Measurements from ENCODE around the gene MYOZ2.
A peak's percentile ranks its signal among the peaks of the same experiment; 100 is the strongest.
"Not testable (repeated sequence)": the region's sequence is repeated elsewhere in the genome, so short reads cannot be mapped to it uniquely, and the experiment has no call there.

Gene MYOZ2

DNA sequence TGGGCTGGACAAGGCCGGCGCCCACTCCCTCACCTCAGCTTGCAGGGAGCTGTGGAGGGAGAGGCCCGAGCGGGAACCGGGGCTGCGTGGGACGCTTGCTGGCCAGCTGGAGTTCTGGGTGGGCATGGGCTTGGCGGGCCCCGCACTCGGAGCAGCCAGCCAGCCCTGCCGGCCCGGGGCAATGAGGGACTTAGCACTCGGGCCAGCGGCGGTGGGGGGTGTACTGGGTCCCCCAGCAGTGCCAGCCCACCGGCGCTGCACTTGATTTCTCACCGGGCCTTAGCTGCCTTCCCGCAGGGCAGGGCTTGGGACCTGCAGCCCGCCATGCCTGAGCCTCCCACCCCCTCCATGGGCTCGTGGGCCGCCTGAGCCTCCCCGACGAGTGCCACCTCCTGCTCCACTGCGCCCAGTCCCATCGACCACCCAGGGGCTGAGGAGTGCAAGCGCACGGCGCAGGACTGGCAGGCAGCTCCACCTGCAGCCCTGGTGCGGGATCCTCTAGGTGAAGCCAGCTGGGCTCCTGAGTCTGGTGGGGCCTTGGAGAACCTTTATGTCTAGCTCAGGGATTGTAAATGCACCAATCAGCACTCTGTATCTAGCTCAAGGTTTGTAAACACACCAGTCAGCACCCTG, 38.2 kb downstream of the MYOZ2 start:
- not testable (repeated sequence) for H3K4me3 ChIP-seq (ENCODE audit: low read depth, low read length); DNase-seq (ENCODE audit: low read depth)

DNA sequence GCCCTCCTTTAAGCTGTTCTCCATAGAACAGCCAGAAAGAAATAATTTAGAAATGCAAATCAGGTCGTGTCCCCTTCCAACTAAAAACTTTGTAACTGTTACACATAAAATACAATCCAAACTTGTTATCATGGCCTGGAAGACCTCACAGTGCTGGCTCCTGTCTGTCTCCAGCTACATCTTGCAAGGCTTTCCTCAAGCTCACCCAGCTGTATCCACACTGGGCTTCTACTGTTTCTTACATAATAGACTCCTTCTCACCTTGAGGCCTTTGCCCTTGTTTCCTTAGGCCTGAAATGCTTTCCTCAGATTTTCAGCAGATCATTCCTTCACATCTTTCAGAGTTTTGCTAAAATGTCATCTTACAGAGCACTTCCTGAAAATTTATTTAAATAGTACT, 43.4 kb downstream of the MYOZ2 start:
- no peak overlapping the region for H3K4me3 ChIP-seq (ENCODE audit: low read depth, low read length)
- DNase-seq (ENCODE audit: low read depth): no peak

DNA sequence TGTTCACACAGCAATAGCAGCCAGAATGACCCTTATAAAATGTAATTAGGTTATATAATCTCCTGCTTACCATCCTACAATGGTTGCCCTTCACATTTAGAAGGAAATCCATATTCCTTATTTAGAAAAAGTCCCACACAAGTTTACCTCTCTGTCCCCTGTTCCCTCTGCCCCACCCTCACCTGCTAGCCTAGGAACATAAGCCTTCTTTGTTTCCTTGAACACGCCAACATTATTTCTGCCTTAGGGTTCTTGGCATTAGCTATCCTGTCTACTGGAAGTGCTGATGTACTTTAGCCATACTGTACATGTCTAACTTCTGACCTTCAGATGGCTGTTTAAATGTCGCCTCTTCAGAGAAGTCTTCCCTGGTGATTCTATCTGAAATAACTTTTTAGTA, 48.5 kb downstream of the MYOZ2 start:
- H3K4me3 ChIP-seq (ENCODE audit: low read depth, low read length): no peak overlapping the region
- DNase-seq (ENCODE audit: low read depth): no peak

DNA sequence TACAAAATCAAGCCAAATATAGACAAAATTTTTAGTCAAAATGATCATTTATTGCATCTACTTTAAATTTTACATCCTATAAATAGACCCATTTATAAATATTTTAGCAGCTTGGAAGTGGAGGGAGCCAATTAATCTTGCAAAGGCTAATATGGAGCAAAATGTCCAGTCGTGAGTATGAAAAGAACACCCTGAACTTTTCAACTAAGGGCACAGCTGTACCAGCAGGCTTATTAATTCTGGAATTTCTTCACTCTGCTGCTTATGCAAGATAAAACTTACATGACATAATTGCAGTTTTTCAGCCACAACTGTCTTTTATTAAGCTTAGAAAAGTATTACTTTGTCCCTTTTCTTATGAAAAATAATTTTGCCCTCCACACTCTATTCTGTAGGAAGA, 54.0 kb downstream of the MYOZ2 start:
- peak; percentile 36 for DNase-seq (ENCODE audit: low read depth)
- H3K4me3 ChIP-seq (ENCODE audit: low read depth, low read length): no peak overlapping the region

DNA sequence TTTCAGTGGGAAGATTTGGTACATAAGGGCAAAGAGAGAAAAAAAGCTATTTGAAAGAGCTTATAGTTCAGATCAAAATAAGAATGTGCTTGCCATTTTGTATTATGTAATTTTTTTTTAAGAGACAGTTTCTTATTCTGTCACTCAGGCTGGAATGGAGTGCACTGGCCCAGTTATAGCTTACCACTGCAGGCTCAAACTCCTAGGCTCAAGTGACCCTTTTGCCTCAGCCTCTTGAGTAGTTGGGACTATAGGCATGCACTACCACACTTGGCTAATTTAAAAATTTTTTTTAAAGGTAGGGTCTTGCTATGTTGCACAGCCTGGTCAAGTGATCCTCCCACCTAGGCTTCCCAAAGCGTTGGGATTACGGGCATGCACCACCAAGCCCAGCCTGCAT, 54.7 kb downstream of the MYOZ2 start:
- H3K4me3 ChIP-seq (ENCODE audit: low read depth, low read length): no peak overlapping the region
- no peak for DNase-seq (ENCODE audit: low read depth)

DNA sequence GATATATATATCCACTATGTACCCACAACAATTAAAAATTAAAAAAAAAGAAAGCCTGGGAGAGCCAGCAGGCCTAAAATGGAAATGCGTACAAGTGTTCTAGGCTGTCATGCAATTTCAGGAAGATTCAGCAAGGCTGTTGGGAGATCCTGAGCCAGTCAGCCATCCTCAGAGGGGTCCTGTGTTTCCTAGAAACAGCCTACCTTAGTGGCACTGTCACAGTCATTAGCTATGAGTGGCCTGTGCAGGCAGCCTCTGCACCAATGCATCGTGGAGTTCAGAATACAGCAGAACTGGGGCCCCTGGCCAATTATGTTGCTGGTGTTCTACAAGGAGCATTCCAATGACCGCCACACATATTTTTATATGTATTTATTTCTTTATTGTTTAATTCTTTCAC, 55.9 kb downstream of the MYOZ2 start:
- H3K4me3 ChIP-seq (ENCODE audit: low read depth, low read length): no peak overlapping the region
- DNase-seq (ENCODE audit: low read depth): no peak

DNA sequence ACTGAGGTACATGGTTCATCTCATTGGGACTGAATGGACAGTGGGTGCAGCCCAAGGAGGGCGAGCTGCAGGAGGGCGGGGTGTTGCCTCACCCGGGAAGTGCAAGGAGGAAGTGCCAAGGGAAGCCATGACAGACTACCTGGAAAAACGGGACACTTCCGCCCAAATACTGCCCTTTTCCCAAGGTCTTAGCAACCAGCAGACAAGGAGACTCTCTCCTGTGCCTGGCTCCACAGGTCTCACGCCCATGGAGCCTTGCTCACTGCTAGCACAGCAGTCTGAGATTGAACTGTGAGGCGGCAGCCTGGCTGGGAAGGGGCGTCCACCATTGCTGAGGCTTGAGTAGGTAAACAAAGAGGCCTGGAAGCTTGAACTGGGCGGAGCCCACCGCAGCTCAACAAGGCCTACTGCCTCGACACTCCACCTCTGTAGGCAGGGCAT, 62.2 kb downstream of the MYOZ2 start:
- no peak for DNase-seq (ENCODE audit: low read depth)

DNA sequence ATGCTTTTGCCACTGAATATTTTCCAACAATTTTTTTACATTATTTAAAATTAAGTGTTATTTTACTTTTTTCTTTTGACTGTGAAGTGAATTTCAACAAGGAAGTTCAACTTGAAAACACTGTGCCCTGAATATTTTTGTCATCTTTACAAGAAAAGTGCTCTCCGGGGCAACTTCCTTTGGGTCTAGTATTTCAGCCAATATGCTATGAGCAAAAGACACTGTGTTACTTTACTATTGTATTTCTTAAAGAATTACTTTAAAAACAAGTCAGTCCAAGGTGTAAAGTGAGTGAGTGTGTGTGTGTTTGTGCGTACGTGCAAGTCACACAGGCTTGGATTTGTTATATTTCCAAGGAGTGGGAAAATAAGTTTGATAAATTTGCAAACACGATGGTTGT, 69.3 kb downstream of the MYOZ2 start:
- DNase-seq (ENCODE audit: low read depth): no peak
- H3K4me3 ChIP-seq (ENCODE audit: low read depth, low read length): no peak overlapping the region

More for the DNA sequence above, 62.2 kb downstream of the MYOZ2 start:
- no peak overlapping the region for H3K4me3 ChIP-seq (ENCODE audit: low read depth, low read length)

DNA sequence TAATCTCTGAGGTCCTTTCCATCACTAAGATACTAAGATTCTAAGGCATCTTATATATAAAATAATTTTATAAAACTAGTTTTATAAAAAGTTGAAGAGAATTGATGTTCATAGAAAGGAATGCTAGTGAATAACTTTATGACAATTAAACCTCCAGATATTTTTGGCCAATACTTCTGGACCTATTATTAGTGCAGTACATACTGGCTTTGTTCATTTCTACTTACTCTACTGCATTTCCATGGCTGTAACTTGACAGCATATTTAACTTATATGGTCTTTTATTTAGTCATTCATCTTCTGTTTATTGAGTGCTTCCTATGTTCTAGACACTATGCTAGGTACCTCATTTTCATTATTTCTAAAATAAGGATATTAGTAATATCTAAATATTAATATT, 70.1 kb downstream of the MYOZ2 start:
- no peak overlapping the region for H3K4me3 ChIP-seq (ENCODE audit: low read depth, low read length)

DNA sequence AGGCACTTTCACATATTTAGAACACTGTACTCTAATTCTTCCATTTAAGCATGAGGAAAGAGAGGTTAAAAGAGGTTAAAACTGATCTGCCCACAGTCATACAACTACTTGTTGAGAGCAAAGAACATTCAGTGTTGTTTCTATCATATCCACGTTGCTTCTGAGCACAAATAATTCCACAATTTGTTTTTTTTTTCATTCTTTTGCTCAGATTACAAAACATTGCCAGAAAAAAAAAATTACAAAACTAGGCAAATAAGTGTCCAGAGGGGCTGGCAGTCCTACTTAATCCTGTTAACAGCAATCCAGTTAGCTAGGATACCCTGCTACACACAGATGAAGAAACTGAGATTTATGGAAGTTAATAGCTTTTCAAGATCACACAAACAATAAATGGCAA, 70.5 kb downstream of the MYOZ2 start:
- no peak for DNase-seq (ENCODE audit: low read depth)

More for the DNA sequence above, 70.1 kb downstream of the MYOZ2 start:
- no peak for DNase-seq (ENCODE audit: low read depth)

DNA sequence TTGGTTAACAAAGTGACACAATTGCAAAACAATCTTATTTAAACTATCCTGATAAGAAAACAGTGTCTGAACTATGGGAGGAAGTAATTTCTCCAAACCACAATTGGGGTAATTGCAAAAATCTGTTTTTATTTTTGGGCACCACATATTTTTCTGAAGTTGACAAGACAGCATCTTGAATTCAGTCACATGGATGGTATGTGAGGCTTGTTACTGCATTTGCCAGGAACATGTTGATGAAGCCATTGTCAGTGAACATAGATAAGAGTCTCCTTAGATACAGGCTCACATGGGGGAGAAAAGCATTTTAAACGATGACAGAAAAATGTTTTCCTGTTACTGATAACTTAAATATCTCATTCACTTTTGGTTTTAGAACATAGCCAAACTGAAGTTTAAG, 71.4 kb downstream of the MYOZ2 start:
- DNase-seq (ENCODE audit: low read depth): peak; percentile 19
- H3K4me3 ChIP-seq (ENCODE audit: low read depth, low read length): no peak overlapping the region

More for the DNA sequence above, 70.5 kb downstream of the MYOZ2 start:
- H3K4me3 ChIP-seq (ENCODE audit: low read depth, low read length): no peak overlapping the region

DNA sequence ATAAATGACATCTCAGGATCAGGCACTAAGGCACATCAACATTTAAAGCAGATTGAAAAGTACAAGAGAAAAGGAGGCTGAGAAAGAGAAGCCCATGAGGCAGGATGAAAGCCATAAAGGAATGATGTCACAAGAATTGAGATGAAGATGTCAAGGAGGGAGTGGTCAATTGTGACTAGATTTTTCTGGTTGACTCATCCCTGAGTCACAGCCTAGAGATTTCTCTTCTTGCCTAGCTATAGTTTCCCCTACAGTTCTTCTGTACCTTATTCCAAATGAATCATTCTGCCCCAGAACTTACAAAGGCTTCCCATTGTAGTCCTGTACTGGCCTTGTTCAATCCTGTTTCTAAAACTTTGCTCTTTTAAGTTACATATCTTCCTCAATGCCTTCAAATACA, 73.4 kb downstream of the MYOZ2 start:
- H3K4me3 ChIP-seq (ENCODE audit: low read depth, low read length): no peak overlapping the region
- peak; percentile 91 for DNase-seq (ENCODE audit: low read depth)

DNA sequence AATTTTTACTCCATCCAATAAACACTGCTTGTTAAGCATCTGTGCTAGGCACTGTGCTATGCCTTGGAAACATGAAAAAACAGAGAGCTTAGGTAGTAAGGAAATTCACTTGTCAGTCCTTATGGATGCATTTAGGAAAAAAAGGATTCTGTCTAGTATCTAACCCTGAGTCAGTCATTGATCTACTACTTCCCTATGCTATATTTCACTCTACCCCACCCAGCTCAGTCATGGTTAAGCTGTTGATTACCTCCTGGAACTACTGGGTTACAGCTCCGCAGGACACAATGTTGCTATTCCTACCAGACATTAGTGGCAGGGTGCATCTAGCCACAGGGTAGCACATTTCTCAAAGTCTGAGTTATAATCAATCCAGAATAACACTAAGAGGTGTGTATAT, 74.0 kb downstream of the MYOZ2 start:
- H3K4me3 ChIP-seq (ENCODE audit: low read depth, low read length): no peak overlapping the region
- DNase-seq (ENCODE audit: low read depth): no peak

DNA sequence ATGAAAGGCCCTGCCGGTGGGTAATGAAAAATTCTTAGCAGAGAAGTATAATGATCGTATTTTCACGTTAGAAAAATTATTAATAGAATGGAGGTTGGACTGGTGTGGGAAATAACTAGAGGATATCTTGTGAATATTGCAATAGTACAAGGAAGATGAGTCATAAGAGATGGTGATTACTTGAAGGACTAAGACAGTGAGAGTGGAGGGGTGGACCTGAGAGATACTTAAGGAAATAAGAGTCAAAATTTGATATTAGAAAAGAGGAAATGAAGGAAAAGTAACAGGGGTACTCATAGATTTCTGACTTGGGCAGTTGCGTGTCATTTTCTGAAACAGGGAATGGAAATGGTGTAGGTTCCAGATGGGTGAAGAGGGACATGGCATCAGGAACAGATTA, 75.1 kb downstream of the MYOZ2 start:
- no peak overlapping the region for H3K4me3 ChIP-seq (ENCODE audit: low read depth, low read length)
- peak; percentile 47 for DNase-seq (ENCODE audit: low read depth)

DNA sequence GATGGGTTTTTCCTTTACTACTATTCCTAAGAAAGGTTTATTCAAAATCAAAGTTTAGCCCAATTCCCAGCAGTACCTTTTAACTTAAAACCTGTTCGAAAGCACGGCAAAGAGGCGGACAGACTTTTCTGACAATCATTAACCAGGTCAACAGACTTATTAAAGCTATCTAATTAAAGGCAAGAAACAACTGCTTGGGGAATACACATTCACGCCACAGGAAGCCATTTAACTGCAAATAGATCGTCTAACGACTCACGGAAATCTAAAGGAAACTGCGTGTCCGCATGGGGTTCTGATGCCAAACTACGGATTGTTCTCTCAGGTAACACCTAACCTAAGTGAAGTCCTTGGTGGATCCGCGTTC, 76.2 kb downstream of the MYOZ2 start:
- DNase-seq (ENCODE audit: low read depth): no peak
- H3K4me3 ChIP-seq (ENCODE audit: low read depth, low read length): peak overlapping the region; percentile 73

DNA sequence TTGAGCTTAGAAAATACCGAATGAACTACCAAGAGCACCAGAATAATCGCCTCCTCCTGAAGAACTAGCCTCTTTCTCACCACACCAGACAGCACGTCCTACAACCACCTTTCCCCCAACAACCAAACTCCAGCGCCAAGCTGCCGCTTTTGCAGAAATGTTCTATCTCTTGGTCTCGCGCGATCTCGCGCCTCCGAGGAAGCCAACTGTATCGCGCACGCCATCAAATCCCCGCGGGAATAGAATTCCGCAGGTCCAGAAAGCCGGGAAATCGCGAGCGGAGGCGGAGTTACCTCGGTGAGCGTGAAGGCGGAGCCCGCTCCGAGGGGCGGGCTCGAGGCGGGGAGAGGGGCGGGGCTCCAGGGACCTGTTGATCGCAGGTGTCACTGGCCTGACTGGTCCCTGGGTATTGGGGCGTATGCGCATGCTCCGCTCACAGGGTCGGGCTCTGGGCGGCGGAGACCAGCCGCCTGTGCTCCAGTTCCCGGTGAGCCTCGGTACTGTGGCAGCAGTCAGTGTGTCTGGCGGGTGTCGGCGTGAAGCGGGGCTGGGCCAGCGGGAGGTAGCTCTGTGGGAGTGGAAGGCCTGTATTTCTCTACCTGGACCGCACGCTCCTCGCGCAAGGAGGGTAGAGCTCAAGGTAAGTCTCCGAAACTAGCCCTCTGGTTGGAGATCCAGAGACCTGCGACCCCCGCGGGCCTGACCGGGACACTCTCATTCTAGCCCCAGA, 76.8 kb downstream of the MYOZ2 start, which contains the start of gene USP53:
USP53 (plus strand) TSS at position 480 of the 730 bp plus-strand sequence. CDS start 27,047 bp downstream, outside the sequence.
- peak within 1 kb of the TSS; percentile 73 for H3K4me3 ChIP-seq (ENCODE audit: low read depth, low read length)
- DNase-seq (ENCODE audit: low read depth): peak; percentile 96

DNA sequence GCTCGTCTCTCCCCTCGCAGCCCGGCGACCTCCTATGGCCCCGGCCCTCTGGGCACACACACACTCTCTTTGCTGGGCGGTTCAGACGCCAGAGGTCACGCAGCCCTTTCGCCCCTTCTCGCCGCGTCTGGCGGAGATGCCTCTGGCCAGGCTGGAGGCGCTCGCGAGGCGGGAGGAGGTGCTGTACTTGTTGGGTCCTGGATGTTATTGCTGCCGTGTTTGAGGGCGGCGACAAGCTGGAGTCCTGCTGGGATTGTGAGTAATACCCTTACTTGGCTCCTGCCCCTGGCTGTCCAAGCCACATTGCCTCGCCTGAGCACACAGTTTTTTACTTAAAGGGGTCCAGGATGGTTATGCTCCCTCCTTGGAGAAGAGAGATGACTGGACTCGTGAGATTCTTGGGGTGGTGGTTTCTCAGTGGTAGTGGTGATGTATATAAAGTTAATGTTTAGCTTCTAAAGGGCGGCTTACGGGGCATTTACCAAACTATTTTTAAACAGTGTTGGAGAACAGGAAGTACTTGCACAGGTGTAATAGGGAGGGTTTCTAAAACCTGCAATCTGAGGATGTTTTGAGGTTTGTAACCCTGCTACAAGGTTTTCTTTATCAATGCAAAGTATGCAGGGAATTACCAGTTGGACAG, 77.5 kb downstream of the MYOZ2 start:
- H3K4me3 ChIP-seq (ENCODE audit: low read depth, low read length): peak overlapping the region; percentile 73
- DNase-seq (ENCODE audit: low read depth): peak; percentile 83

DNA sequence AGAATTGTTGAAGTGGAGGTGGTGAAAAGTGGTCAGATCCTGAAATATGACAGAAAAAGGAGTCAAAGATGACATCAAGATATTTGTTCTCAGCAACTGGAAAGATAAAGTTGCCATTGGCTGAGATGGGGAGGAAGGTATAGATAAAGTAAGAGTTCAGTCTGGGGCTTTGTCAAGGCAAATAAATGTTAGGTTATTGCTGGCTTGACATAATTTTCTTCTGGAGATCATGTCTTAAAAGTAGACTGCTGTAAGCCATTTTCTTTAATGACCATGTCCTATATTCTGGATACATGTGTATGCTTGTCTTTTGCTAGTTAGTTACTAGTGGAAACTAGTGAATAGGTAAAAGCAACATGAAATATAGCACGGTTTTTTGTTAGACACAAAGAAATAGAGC, 82.5 kb downstream of the MYOZ2 start:
- no peak for DNase-seq (ENCODE audit: low read depth)
- no peak overlapping the region for H3K4me3 ChIP-seq (ENCODE audit: low read depth, low read length)

DNA sequence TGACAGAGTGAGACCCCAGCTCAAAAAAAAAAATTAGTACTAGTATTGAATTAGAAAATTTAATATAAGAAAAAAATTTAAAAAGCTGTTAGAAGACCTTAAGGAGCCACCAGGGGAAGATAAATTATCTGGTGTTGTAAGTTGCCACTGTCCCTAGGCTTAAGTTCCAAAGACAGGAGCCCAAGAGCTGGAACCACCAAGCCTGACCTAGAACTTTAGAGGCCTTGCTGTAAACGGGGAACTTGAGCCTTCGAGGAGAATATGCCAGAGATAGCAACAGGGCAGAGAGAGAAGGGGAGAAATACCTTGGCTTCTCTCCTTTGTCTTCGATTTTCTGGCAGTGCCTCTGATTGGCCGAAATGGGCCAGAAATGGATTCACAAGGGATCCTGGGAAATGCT, 85.8 kb downstream of the MYOZ2 start:
- H3K4me3 ChIP-seq (ENCODE audit: low read depth, low read length): no peak overlapping the region
- no peak for DNase-seq (ENCODE audit: low read depth)

DNA sequence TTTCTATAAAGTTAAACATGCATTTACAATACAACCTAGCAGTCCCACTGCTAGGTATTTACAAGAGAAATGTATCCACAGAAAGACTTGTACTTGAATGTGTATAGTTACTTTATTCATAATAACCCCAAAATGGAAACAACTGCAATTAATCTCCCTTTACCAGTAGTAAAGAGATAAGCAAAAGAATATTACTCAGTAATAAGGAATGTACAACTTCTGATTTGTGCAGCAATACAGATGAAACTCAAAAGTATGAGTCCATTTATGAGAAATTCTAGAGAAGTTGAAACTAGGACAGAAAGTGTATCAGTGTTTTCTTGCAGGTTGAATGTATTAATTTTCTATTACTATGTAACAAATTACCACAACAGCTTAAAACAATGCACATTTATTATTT, 92.1 kb downstream of the MYOZ2 start:
- DNase-seq (ENCODE audit: low read depth): no peak
- no peak overlapping the region for H3K4me3 ChIP-seq (ENCODE audit: low read depth, low read length)

DNA sequence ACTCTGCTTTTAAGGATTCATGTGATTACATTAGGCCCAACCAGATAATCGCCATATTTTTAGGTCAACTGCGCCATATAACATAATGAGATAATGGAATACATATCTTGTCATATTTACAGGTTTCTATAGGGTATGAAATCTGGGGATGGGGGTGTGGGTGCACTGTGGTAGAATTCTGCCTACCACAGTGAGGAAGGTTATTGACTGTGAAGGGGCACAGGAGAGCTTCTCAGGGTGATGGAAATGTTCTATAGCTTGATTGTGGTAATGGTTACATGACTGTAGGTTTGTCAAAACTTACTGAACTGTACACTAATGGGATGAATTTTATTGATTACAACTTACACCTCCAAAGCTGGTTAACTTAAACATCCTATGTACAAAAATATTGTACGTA, 92.8 kb downstream of the MYOZ2 start:
- DNase-seq (ENCODE audit: low read depth): no peak
- H3K4me3 ChIP-seq (ENCODE audit: low read depth, low read length): no peak overlapping the region

Data from skeletal muscle cell (primary cell).